Fibroblast of pulmonary artery (primary cell): ENCODE measurements around the gene TMEM59.

Experiments
- DNase-seq: peaks from one replicate; pipeline ENCODE4 v3.0.0-alpha.2; 2010; ENCODE audit warnings: low read depth
- H3K4me3 ChIP-seq: replicated peaks from 2 replicates; pipeline ENCODE4 v1.5.1; 2011; ENCODE audit warnings: low read depth, mild to moderate bottlenecking, control low read depth, low read length, moderate library complexity
- CTCF ChIP-seq: IDR thresholded peaks from 2 replicates; pipeline ENCODE4 v1.5.1; 2011; ENCODE audit warnings: mild to moderate bottlenecking, control low read depth, low read length, inconsistent platforms; ENCODE audit errors: missing control alignments

TMEM59 gene

GRCh38 chr1:54018635-54019034 is 34.4 kb downstream of the TMEM59 start:
- no peak for TF ChIP-seq CTCF
- H3K4me3 ChIP-seq, result no peak overlapping the region
- no peak for DNase-seq

- no peak for TF ChIP-seq CTCF
- no peak for DNase-seq
- H3K4me3 ChIP-seq, result no peak within 1 kb of the TSS
Measured at GRCh38 chr1:54017979-54018378, 35.0 kb downstream of the TMEM59 start, which contains the start of gene LDLRAD1. Gene LDLRAD1, minus strand, starts transcription at chr1:54018186. Its CDS starts 74 bp downstream, at chr1:54018112.

- TF ChIP-seq CTCF, result no peak
- peak; percentile 11 for DNase-seq
- no peak overlapping the region for H3K4me3 ChIP-seq
Measured at GRCh38 chr1:54016343-54017282, 36.4 kb downstream of the TMEM59 start.

- no peak for DNase-seq
- no peak for TF ChIP-seq CTCF
- no peak overlapping the region for H3K4me3 ChIP-seq
Measured at GRCh38 chr1:54014009-54014629, 38.9 kb downstream of the TMEM59 start.

- H3K4me3 ChIP-seq, result no peak overlapping the region
- DNase-seq, result no peak
- TF ChIP-seq CTCF, result no peak
Measured at GRCh38 chr1:54013393-54014008, 39.5 kb downstream of the TMEM59 start.

- no peak for TF ChIP-seq CTCF
- no peak overlapping the region for H3K4me3 ChIP-seq
- DNase-seq, result no peak
Measured at GRCh38 chr1:54012863-54013262, 40.1 kb downstream of the TMEM59 start.
